22Rv1 (cell line): ENCODE results near the gene CCDC7.

Source experiments
- ZFX ChIP-seq: fragments of 450-650 bp; IDR thresholded peaks from 2 replicates; pipeline ENCODE4 v1.6.1; 2017; ENCODE audit warnings: antibody characterized with exemption, borderline replicate concordance
- TF ChIP-seq, protein P1 (sequence below): fragments of 450-650 bp; IDR thresholded peaks from 2 replicates; pipeline ENCODE4 v1.5.1; 2017; ENCODE audit warnings: mild to moderate bottlenecking

DNA sequence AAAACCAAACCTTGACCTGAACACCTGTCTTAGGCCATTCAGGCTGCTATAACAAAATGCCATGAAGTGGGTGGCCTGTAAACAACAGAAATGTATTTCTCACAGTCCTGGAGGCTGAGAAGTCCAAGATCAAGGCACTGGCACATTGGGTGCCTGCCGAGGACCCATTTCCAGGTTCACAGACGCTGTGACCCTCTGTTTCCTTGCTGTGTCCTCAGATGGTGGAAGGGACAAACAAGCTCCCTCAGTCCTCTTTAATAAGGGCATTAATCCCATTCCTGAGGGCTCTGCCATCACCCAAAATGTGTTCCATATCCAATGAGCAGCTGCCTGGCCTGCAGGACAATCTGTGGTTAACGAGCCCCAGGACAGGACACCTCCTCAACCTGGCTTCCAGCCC is 444.5 kb downstream of the CCDC7 start:
- TF ChIP-seq, protein P1, sequence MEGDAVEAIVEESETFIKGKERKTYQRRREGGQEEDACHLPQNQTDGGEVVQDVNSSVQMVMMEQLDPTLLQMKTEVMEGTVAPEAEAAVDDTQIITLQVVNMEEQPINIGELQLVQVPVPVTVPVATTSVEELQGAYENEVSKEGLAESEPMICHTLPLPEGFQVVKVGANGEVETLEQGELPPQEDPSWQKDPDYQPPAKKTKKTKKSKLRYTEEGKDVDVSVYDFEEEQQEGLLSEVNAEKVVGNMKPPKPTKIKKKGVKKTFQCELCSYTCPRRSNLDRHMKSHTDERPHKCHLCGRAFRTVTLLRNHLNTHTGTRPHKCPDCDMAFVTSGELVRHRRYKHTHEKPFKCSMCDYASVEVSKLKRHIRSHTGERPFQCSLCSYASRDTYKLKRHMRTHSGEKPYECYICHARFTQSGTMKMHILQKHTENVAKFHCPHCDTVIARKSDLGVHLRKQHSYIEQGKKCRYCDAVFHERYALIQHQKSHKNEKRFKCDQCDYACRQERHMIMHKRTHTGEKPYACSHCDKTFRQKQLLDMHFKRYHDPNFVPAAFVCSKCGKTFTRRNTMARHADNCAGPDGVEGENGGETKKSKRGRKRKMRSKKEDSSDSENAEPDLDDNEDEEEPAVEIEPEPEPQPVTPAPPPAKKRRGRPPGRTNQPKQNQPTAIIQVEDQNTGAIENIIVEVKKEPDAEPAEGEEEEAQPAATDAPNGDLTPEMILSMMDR = no peak
- TF ChIP-seq ZFX = no peak
